ENCODE data around the gene IWS1. TPM values are rescaled to one million over a fixed set of nuclear protein-coding genes. Genes with fewer than 3 reads are reported as not detected.

IWS1 gene
- total and polyA plus RNA-seq, 4 donors = 20.3 to 64.5 (median 32.6) TPM

GRCh38 chr2:127451981-127452380, 74.3 kb downstream of the IWS1 start:
- H3K9me3 ChIP-seq (ENCODE audit: control insufficient read depth in 4 of 4, insufficient read depth in 3 of 4, low read length in 3 of 4) = no peaks in the 10 kb centered on the region
- TF ChIP-seq CTCF (IDR thresholded peaks at IDR 0.05; ENCODE audit: control extremely low read depth, extremely low read depth) = no peak
- no peaks in the 10 kb centered on the region for H3K36me3 ChIP-seq (ENCODE audit: control insufficient read depth in 4 of 4, insufficient read depth in 4 of 4, low read length in 4 of 4)
- H3K4me1 ChIP-seq (ENCODE audit: control insufficient read depth in 5 of 5, insufficient read depth in 5 of 5, low read length in 5 of 5) = no peaks in the 10 kb centered on the region
- DNase-seq (peak in 1 of 3 donors; percentile 17), ATAC-seq (ENCODE audit: insufficient read depth, low FRiP score) (no peak)
- no peak overlapping the region for H3K9ac ChIP-seq (ENCODE audit: insufficient read depth in 1 of 2, low read length in 2 of 2)
- H3K27me3 ChIP-seq (ENCODE audit: control insufficient read depth in 3 of 3, insufficient read depth in 3 of 3, low read length in 2 of 3) = no peaks in the 10 kb centered on the region
- H3K4me3 ChIP-seq = no peak overlapping the region
- H3K27ac ChIP-seq (ENCODE audit: low read depth in 1 of 2, low read length in 1 of 2) = no peak overlapping the region
- 81 to 90% methylated on average over 6 of the region's 6 CpGs for WGBS, 2 donors

- no peak overlapping the region for H3K27ac ChIP-seq (ENCODE audit: low read depth in 1 of 2, low read length in 1 of 2)
- no peak overlapping the region for H3K4me3 ChIP-seq
- TF ChIP-seq CTCF (IDR thresholded peaks at IDR 0.05; ENCODE audit: control extremely low read depth, extremely low read depth) = no peak
- H3K9ac ChIP-seq (ENCODE audit: insufficient read depth in 1 of 2, low read length in 2 of 2) = no peak overlapping the region
- no peaks in the 10 kb centered on the region for H3K4me1 ChIP-seq (ENCODE audit: control insufficient read depth in 5 of 5, insufficient read depth in 5 of 5, low read length in 5 of 5)
- no peaks in the 10 kb centered on the region for H3K9me3 ChIP-seq (ENCODE audit: control insufficient read depth in 4 of 4, insufficient read depth in 3 of 4, low read length in 3 of 4)
- H3K27me3 ChIP-seq (ENCODE audit: control insufficient read depth in 3 of 3, insufficient read depth in 3 of 3, low read length in 2 of 3) = no peaks in the 10 kb centered on the region
- DNase-seq (no peak), ATAC-seq (ENCODE audit: insufficient read depth, low FRiP score) (no peak)
- WGBS, 2 donors = 94 to 95% methylated on average over 4 of the region's 4 CpGs
- no peaks in the 10 kb centered on the region for H3K36me3 ChIP-seq (ENCODE audit: control insufficient read depth in 4 of 4, insufficient read depth in 4 of 4, low read length in 4 of 4)
Observed at GRCh38 chr2:127449898-127450297, 76.4 kb downstream of the IWS1 start.

- H3K36me3 ChIP-seq (ENCODE audit: control insufficient read depth in 4 of 4, insufficient read depth in 4 of 4, low read length in 4 of 4) = no peaks in the 10 kb centered on the region
- ATAC-seq (ENCODE audit: insufficient read depth, low FRiP score) (no peak), DNase-seq (no peak)
- no peak for TF ChIP-seq CTCF (IDR thresholded peaks at IDR 0.05; ENCODE audit: control extremely low read depth, extremely low read depth)
- no peak overlapping the region for H3K27ac ChIP-seq (ENCODE audit: low read depth in 1 of 2, low read length in 1 of 2)
- no peaks in the 10 kb centered on the region for H3K27me3 ChIP-seq (ENCODE audit: control insufficient read depth in 3 of 3, insufficient read depth in 3 of 3, low read length in 2 of 3)
- no peaks in the 10 kb centered on the region for H3K4me1 ChIP-seq (ENCODE audit: control insufficient read depth in 5 of 5, insufficient read depth in 5 of 5, low read length in 5 of 5)
- H3K4me3 ChIP-seq = no peak overlapping the region
- H3K9ac ChIP-seq (ENCODE audit: insufficient read depth in 1 of 2, low read length in 2 of 2) = no peak overlapping the region
- WGBS, 2 donors = 92 to 94% methylated on average over 4 of the region's 4 CpGs
- H3K9me3 ChIP-seq (ENCODE audit: control insufficient read depth in 4 of 4, insufficient read depth in 3 of 4, low read length in 3 of 4) = no peaks in the 10 kb centered on the region
Observed at GRCh38 chr2:127449414-127449813, 76.9 kb downstream of the IWS1 start.

GRCh38 chr2:127448526-127448925, 77.8 kb downstream of the IWS1 start:
- no peak overlapping the region for H3K4me3 ChIP-seq
- no peak for TF ChIP-seq CTCF (IDR thresholded peaks at IDR 0.05; ENCODE audit: control extremely low read depth, extremely low read depth)
- no peaks in the 10 kb centered on the region for H3K9me3 ChIP-seq (ENCODE audit: control insufficient read depth in 4 of 4, insufficient read depth in 3 of 4, low read length in 3 of 4)
- no peaks in the 10 kb centered on the region for H3K27me3 ChIP-seq (ENCODE audit: control insufficient read depth in 3 of 3, insufficient read depth in 3 of 3, low read length in 2 of 3)
- 93 to 96% methylated on average over 2 of the region's 2 CpGs for WGBS, 2 donors
- ATAC-seq (ENCODE audit: insufficient read depth, low FRiP score) = no peak
- no peak overlapping the region for H3K9ac ChIP-seq (ENCODE audit: insufficient read depth in 1 of 2, low read length in 2 of 2)
- H3K27ac ChIP-seq (ENCODE audit: low read depth in 1 of 2, low read length in 1 of 2) = no peak overlapping the region
- no peak for DNase-seq
- H3K36me3 ChIP-seq (ENCODE audit: control insufficient read depth in 4 of 4, insufficient read depth in 4 of 4, low read length in 4 of 4) = no peaks in the 10 kb centered on the region
- H3K4me1 ChIP-seq (ENCODE audit: control insufficient read depth in 5 of 5, insufficient read depth in 5 of 5, low read length in 5 of 5) = no peaks in the 10 kb centered on the region

All from lung (tissue), 12 donors.